Kidney epithelial cell (primary cell): ENCODE results near the gene ZDHHC5. TPM values are rescaled to one million over a fixed set of nuclear protein-coding genes. Genes with fewer than 3 reads are reported as not detected.

Experiments used
- DNase-seq: peaks from one replicate; pipeline ENCODE4 v3.0.0-alpha.2; 2010; ENCODE audit warnings: low read depth
- H3K27me3 ChIP-seq: 2 replicates; pipeline ENCODE4 v1.6.0; 2011; ENCODE audit warnings: low read length; ENCODE audit not compliant: control insufficient read depth, insufficient read depth
- H3K36me3 ChIP-seq: 2 replicates; pipeline ENCODE4 v1.5.1; 2011; ENCODE audit warnings: low read length; ENCODE audit not compliant: control insufficient read depth, insufficient read depth
- H3K4me3 ChIP-seq: 2 replicates; pipeline ENCODE4 v1.5.1; 2011; ENCODE audit warnings: low read depth, mild to moderate bottlenecking, control low read depth, low read length
- total RNA-seq: library from RNA; depleted of rRNA; stranded (reverse); fragments of >200 nt; gene quantifications from 2 replicates; pipeline ENCODE4 v1.2.3, GENCODE V29; 2015
- TF ChIP-seq, protein P1 (sequence below): IDR thresholded peaks from 2 replicates; pipeline ENCODE4 v1.5.1; 2011; ENCODE audit warnings: mild to moderate bottlenecking, moderate library complexity, low read length, control low read depth, inconsistent platforms; ENCODE audit not compliant: insufficient read depth, poor library complexity, severe bottlenecking

Gene ZDHHC5
- total RNA-seq, 1 donor from 2014 or later, result 62.4 TPM

DNA sequence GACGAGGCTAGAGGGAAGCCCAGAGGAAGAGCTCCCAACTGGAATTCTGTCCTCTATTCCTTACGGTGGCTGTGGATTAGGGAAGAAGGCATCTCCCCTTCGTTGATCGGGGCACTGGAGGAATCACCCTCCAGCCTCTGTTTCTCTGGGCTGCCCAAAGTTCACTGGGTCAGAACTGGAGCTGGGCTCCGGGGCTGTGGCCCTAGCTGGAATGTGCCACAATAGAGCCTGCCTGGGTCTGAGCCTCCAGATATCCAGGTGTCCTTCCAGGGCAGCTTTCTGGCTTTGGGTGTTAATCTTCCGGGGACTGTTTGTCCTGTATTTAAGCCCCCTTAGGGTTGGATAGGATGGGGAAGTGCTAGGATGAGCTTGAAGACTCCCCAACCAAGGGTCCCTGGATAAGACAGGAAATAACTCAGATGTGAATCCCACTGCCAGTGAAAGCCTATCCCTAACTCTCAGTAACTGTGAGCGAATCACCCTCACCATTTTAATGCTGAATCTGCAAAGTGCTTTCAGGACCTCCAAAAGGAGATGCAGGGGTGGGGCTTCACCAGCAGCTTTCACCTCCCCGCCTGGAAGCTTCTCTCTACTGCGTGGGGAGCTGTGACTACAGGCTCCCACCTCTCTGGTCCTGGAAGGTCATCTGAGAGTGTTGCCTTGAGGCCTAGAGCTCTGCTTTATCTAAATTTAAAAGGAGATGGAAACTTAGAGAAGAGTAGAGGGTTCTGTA is 27.7 kb upstream of the ZDHHC5 start:
- Histone ChIP-seq H3K4me3 (peak overlapping the region; percentile 97), H3K27me3 (no peaks in the 10 kb centered on the region), H3K36me3 (no peaks in the 10 kb centered on the region)
- TF ChIP-seq, protein P1, sequence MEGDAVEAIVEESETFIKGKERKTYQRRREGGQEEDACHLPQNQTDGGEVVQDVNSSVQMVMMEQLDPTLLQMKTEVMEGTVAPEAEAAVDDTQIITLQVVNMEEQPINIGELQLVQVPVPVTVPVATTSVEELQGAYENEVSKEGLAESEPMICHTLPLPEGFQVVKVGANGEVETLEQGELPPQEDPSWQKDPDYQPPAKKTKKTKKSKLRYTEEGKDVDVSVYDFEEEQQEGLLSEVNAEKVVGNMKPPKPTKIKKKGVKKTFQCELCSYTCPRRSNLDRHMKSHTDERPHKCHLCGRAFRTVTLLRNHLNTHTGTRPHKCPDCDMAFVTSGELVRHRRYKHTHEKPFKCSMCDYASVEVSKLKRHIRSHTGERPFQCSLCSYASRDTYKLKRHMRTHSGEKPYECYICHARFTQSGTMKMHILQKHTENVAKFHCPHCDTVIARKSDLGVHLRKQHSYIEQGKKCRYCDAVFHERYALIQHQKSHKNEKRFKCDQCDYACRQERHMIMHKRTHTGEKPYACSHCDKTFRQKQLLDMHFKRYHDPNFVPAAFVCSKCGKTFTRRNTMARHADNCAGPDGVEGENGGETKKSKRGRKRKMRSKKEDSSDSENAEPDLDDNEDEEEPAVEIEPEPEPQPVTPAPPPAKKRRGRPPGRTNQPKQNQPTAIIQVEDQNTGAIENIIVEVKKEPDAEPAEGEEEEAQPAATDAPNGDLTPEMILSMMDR, result no peak
- no peak for DNase-seq

DNA sequence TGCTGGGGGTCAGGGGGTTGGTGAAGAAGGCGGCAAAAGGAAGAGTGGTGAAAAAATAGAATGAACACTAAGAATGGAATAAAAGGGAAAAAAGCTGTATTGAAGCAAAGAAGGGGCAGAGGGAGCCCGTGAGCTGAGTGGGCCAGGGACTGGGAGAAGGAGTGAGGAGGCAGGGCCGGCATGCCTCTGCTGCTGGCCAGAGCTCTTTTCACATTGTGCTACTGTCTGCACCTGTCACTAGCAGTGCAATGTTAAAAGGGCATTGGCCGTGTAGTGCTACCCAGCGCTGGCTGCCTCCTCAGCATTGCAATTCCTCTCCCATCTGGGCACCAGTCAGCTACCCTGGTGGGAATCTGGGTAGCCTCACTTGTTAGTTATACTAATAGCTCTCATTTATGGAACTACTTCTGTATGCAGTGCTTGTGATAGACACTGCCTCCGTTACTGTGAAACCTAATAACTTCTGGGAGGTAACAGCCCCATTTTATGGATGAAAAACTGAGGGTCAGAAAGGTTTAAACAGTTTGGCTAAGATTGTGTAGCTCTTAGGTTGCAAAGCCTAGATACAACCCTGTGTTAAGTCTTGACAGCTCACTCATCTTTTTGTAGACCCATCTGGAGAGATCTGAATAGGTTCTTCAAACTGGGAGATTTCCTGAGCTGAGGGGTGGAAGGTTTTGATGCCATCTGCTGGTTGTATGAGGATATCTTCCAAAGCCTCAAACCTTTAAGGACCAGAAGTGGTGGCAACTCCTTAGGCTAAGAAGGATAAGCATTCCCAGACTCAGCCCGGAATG is 26.7 kb upstream of the ZDHHC5 start:
- TF ChIP-seq, protein P1, result peak; percentile 47
- no peak for DNase-seq
- no peak overlapping the region for H3K4me3 ChIP-seq

DNA sequence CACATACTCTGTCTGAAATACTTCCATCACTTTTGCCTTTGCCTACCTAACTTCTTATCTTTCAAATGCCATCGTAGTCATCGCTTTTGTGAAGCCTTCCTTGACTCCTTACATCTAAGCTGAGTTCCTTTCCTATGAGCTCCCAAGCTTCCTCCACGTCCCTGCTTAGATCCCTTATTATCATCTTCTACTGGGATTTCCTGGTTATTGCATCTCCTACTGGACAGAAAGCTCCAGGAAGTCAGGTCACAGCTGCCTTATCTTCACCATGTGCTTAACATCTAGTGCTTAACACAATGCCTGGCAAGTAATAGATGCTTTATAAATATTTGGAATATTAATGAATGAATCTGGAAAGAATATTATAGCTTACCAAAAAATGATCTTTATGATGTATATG is 24.1 kb upstream of the ZDHHC5 start:
- no peak for DNase-seq
- H3K36me3 ChIP-seq, result no peaks in the 10 kb centered on the region
- peaks cover 34% of the 10 kb centered on the region for H3K27me3 ChIP-seq
- TF ChIP-seq, protein P1, result no peak
- H3K4me3 ChIP-seq, result no peak overlapping the region

More for the DNA sequence above, 26.7 kb upstream of the ZDHHC5 start:
- Histone ChIP-seq H3K27me3 (peaks cover 8% of the 10 kb centered on the region), H3K36me3 (no peaks in the 10 kb centered on the region)

DNA sequence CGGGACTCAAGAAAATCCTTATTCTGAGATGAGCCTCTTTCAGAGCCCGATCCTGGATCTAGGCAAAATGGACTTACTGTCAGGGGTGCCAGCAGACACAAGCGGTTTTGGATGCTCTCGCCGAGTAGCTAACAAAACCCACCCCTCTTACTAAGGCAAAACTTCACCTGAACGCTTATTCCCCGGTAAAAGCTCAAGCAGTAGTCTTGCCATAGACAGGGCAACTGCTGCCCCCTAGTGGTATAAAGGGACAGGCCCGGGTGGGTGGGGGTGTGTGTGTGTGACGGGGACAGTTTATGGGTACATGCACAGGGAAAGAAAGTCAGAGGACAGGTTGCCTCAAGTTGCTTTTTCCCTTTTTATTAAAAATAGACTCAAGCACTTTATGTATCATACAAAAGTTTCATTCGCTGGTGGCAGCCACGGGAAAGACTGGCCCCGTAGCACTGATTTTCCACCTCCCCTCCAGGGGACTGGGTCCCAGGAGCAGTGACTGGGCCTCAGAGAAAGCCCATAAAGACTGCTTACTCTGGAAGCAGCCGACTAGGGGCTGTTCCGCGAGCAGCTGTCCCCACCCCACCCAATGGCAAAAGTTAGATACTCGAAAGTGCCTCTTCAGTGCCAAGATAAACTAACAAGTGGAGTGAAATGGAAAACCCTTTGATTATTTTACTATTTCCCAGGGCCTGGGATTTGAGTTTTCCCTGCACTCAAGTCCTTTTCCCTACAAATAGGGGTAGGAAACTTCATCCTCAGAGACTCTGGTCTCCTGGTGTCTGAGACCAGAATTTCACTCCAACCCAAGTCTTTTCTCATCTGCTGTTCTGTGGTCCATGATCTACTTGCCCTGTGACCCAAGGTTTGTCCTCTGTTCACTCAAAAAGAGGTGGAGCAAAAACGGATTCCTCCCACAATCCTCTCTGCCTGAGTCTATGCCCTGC is 22.9 kb upstream of the ZDHHC5 start:
- H3K27me3 ChIP-seq, result peaks cover 39% of the 10 kb centered on the region
- no peaks in the 10 kb centered on the region for H3K36me3 ChIP-seq
- TF ChIP-seq, protein P1, result peak; percentile 96
- DNase-seq, result no peak
- H3K4me3 ChIP-seq, result no peak overlapping the region

DNA sequence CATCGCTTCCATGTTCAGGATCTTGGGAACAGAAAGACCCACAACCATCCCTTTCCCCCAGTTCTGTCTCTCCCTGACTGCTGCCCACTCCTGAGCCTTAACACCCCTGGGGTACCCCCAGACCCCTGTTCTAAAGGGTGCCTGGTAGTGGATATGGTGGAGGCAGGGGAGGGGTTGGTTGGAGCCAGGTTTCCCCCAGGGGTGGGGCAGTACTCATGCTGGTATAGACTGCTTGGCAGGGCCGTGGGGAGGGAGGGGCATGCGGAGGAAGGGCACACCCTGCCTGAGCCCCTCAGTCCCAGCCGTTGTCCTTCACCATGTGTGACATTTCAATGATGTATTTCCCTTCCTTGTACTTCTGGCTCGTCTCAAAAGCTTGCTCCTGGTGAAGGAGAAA is 22.2 kb upstream of the ZDHHC5 start:
- DNase-seq, result no peak
- TF ChIP-seq, protein P1, result no peak
- Histone ChIP-seq H3K4me3 (no peak overlapping the region), H3K27me3 (peaks cover 39% of the 10 kb centered on the region), H3K36me3 (no peaks in the 10 kb centered on the region)
